Measurements from ENCODE around the gene BST1. TPM values are rescaled to one million over a fixed set of nuclear protein-coding genes. Genes with fewer than 3 reads are reported as not detected.

BST1 gene
- total and polyA plus RNA-seq, 2 of the 8 experiments (the other 6 are each of a cell fraction or from before 2014, with no cell fraction given): 0.52 to 0.54 TPM

DNA sequence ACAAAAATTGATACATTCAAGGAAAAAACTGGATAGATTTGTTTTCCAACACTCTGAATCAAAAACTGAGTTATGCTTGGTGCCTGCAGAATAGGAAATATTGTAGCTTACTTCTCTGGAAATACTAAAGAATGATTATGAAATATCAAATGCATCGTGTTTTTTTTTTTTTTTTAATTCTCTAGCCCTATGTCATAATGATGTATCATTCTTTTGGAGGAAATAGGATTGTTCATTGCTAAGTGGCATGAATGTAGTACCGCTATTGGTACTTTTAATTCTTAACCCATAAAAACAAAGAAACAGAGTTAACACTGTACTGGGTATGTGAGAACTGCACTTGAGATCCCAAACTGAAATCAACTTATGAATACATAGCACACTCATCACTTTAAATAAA, 28.8 kb upstream of the BST1 start:
- Histone ChIP-seq H4K20me1 (replicated peaks in 1 of 2; ENCODE audit: control insufficient read depth in 1 of 2, insufficient read depth in 2 of 2, low read length in 2 of 2) (peaks cover 0 to 6% of the 10 kb centered on the region in 2 experiments), H2BK5ac (ENCODE audit: low read depth, low read length) (no peak overlapping the region), H4K91ac (replicated peaks; ENCODE audit: insufficient read length, low read length) (no peak overlapping the region), H4K5ac (ENCODE audit: insufficient read length, low read depth, low read length) (no peak overlapping the region), H3K9ac (replicated peaks in 1 of 4; ENCODE audit: extremely low read depth in 1 of 4, low read depth in 3 of 4, low read length in 3 of 4) (no peak overlapping the region), H3K4me2 (ENCODE audit: insufficient read depth in 1 of 2, low read depth in 2 of 2, low read length in 2 of 2) (no peak overlapping the region), H3K4me3 (ENCODE audit: extremely low read depth in 1 of 4, insufficient read depth in 2 of 4, low read depth in 3 of 4, low read length in 4 of 4) (no peak overlapping the region), H3K36me3 (ENCODE audit: control insufficient read depth in 2 of 4, insufficient read depth in 4 of 4, low read length in 3 of 4) (peaks cover 0 to 7% (median 0%) of the 10 kb centered on the region in 4 experiments; a peak in 1 of 8 replicates), H3K79me1 (ENCODE audit: low read depth, low read length) (no peaks in the 10 kb centered on the region), H3K27me3 (replicated peaks in 1 of 4; ENCODE audit: control insufficient read depth in 3 of 4, extremely low read depth in 1 of 4, insufficient read depth in 3 of 4, low read length in 3 of 4) (no peaks in the 10 kb centered on the region), H3K14ac (ENCODE audit: insufficient read length) (no peak overlapping the region), H2BK20ac (ENCODE audit: low read length) (no peak overlapping the region), H3K56ac (replicated peaks; ENCODE audit: insufficient read length, low read depth, low read length) (no peak overlapping the region), H3K9me3 (ENCODE audit: insufficient read depth in 2 of 2, low read depth in 1 of 2, low read length in 1 of 2) (no peaks in the 10 kb centered on the region), H3K4ac (replicated peaks; ENCODE audit: insufficient read length, low read depth, low read length) (no peak overlapping the region), H2BK12ac (ENCODE audit: low read depth, low read length) (no peak overlapping the region), H3K79me2 (ENCODE audit: control insufficient read depth in 1 of 2, insufficient read depth in 2 of 2, low read length in 2 of 2) (peaks cover 0 to 70% of the 10 kb centered on the region in 2 experiments; a peak in 3 of 4 replicates), H2AK5ac (ENCODE audit: low read depth, low read length) (no peak overlapping the region), H3K18ac (ENCODE audit: extremely low read depth, low read length) (no peak overlapping the region), H2BK120ac (replicated peaks; ENCODE audit: low read depth, low read length) (no peak overlapping the region), H3K23ac (ENCODE audit: insufficient read length) (no peak overlapping the region), H4K8ac (ENCODE audit: extremely low read depth, insufficient read depth, low read length) (no peak overlapping the region), H3K27ac (ENCODE audit: low read depth, low read length) (no peak overlapping the region; the same call in 1 of the 2 replicates), H3K4me1 (replicated peaks in 1 of 4; ENCODE audit: control insufficient read depth in 3 of 4, insufficient read depth in 4 of 4, low read length in 3 of 4) (peaks cover 0 to 6% (median 2%) of the 10 kb centered on the region in 4 experiments; a peak in 2 of 7 replicates), H2BK15ac (ENCODE audit: low read length) (no peak overlapping the region), H2AFZ (ENCODE audit: low read length) (no peak overlapping the region), H3K23me2 (ENCODE audit: low read depth, low read length) (no peaks in the 10 kb centered on the region)
- ChIA-PET CTCF (ENCODE audit: partially characterized antibody) (interaction anchor here (0.6 to 1.0 kb wide), 3 partner anchors 23 to 63 kb away, joined by 3 to 4 read pairs (median 3); no protein-coding TSS in a partner anchor), POLR2A (ENCODE audit: partially characterized antibody) (interaction anchor here (1.3 kb wide), 1 partner anchor 17 kb away, joined by 3 read pairs; no protein-coding TSS in a partner anchor)
- 93% methylated on average over 2 of the region's 2 CpGs; no CpG with 5 or more reads in 1 of the 2 experiments for WGBS, 2 experiments (ENCODE audit: extremely low coverage in 1 of 2, insufficient coverage in 1 of 2, insufficient read length in 1 of 2, insufficient replicate concordance in 2 of 2, low coverage in 1 of 2, low lambda C conversion rate in 2 of 2, missing lambda C conversion rate in 1 of 2)
- FAIRE-seq (no peak), DNase-seq (ENCODE audit: low read depth in 1 of 2, low spot score in 2 of 2) (no peak)
- TF ChIP-seq USF2 (IDR thresholded peaks at IDR 0.05; ENCODE audit: low read length): no peak
- no peak for TF ChIP-seq EGR1 (IDR thresholded peaks at IDR 0.05; ENCODE audit: borderline replicate concordance, low read depth, low read length)
- no peak for TF ChIP-seq RXRA (IDR thresholded peaks at IDR 0.05; ENCODE audit: insufficient read depth, low read depth, low read length)
- TF ChIP-seq SP2 (IDR thresholded peaks at IDR 0.05; ENCODE audit: low read length): no peak
- no peak for TF ChIP-seq HDAC2 (IDR thresholded peaks at IDR 0.05; ENCODE audit: borderline replicate concordance in 1 of 2, low read depth in 2 of 2, low read length in 2 of 2)
- TF ChIP-seq MAFK (IDR thresholded peaks at IDR 0.05; ENCODE audit: low read depth, low read length): no peak
- no peak for TF ChIP-seq SIRT6 (IDR thresholded peaks at IDR 0.05; ENCODE audit: low read length)
- TF ChIP-seq SIN3A (conservative IDR thresholded peaks at IDR 0.05 in 1 of 2, IDR thresholded peaks at IDR 0.05 in 1 of 2; ENCODE audit: low read depth in 1 of 2, low read length in 2 of 2): no peak
